Endodermal cell (in vitro differentiated cells): ENCODE data around the gene MACROH2A1. TPM values are rescaled to one million over a fixed set of nuclear protein-coding genes. Genes with fewer than 3 reads are reported as not detected.
A peak's percentile ranks its signal among the peaks of the same experiment; 100 is the strongest.

Source experiments
- DNase-seq: peaks from one replicate; pipeline ENCODE4 v3.0.0-alpha.2; 2017
- H3K27ac ChIP-seq: 2 replicates; pipeline ENCODE4 v1.5.1; 2013; ENCODE audit warnings: mild to moderate bottlenecking, low read depth, low read length, moderate library complexity
- H3K27me3 ChIP-seq: 2 replicates; pipeline ENCODE4 v1.6.1; 2013; ENCODE audit warnings: mild to moderate bottlenecking, low read length, moderate library complexity; ENCODE audit not compliant: insufficient read depth, control insufficient read depth, poor library complexity, severe bottlenecking
- H3K36me3 ChIP-seq: 2 replicates; pipeline ENCODE4 v1.7.0; 2013; ENCODE audit warnings: mild to moderate bottlenecking, low read length, moderate library complexity; ENCODE audit not compliant: control insufficient read depth, insufficient read depth
- H3K4me1 ChIP-seq: one replicate; pipeline ENCODE4 v1.7.0; 2013; ENCODE audit warnings: low read length; ENCODE audit not compliant: control insufficient read depth, insufficient read depth
- H3K4me3 ChIP-seq: 2 replicates; pipeline ENCODE4 v1.5.1; 2013; ENCODE audit warnings: mild to moderate bottlenecking, low read length, moderate library complexity
- H3K9ac ChIP-seq: 2 replicates; pipeline ENCODE4 v1.6.1; 2013; ENCODE audit warnings: mild to moderate bottlenecking, low read length, moderate library complexity; ENCODE audit not compliant: poor library complexity, severe bottlenecking; ENCODE audit errors: extremely low read depth
- H3K9me3 ChIP-seq: 2 replicates; pipeline ENCODE4 v1.6.1; 2013; ENCODE audit warnings: mild to moderate bottlenecking, low read length, moderate library complexity; ENCODE audit not compliant: control insufficient read depth
- H3K27ac Mint-ChIP-seq: 2 replicates; pipeline ENCODE4 v1.8.0; 2020; ENCODE audit warnings: mixed read lengths
- H3K27me3 Mint-ChIP-seq: 2 replicates; pipeline ENCODE4 v1.8.0; 2021; ENCODE audit warnings: mild to moderate bottlenecking, mixed read lengths; ENCODE audit not compliant: insufficient read depth
- H3K36me3 Mint-ChIP-seq: 2 replicates; pipeline ENCODE4 v1.8.0; 2020; ENCODE audit warnings: low read depth, mixed read lengths
- H3K4me1 Mint-ChIP-seq: 2 replicates; pipeline ENCODE4 v1.8.0; 2020; ENCODE audit warnings: mixed read lengths
- H3K4me3 Mint-ChIP-seq: 2 replicates; pipeline ENCODE4 v1.8.0; 2020; ENCODE audit warnings: mild to moderate bottlenecking, moderate library complexity, mixed read lengths
- H3K9me3 Mint-ChIP-seq: 2 replicates; pipeline ENCODE4 v1.8.0; 2020; ENCODE audit warnings: mild to moderate bottlenecking, mixed read lengths
- WGBS, 2 experiments: methylation state at CpG; one replicate each; pipeline versions ENCODE4 v1.1.5 to v1.1.7; 2013; ENCODE audit warnings: missing lambda C conversion rate in 2 of 2, mixed read lengths in 1 of 2; ENCODE audit not compliant: insufficient coverage in 1 of 2, insufficient read length in 1 of 2; 5-methylcytosine and 5-hydroxymethylcytosine counted together
- total RNA-seq, 2 donors: library from RNA; stranded (reverse); fragmentation: NEBNext Ultra II Directional in 1 of 2; extraction: Animal tissue kit (Norgen Biotek cat#: 25700) in 1 of 2; gene quantifications; 2 replicates in 1 of 2; 3 replicates in 1 of 2; pipeline ENCODE4 v1.2.1, GENCODE V29; 2021
- TF ChIP-seq, protein P1 (sequence below): fragments of 200-600 bp; sonication (generic); conservative IDR thresholded peaks from 2 replicates; pipeline ENCODE4 v1.5.0; 2021; ENCODE audit warnings: antibody characterized with exemption, mild to moderate bottlenecking

Gene MACROH2A1
- total RNA-seq, 2 donors from 2014 or later = 256 to 288 TPM

- Mint-ChIP-seq H3K27ac (peak overlapping the region; percentile 1), H3K4me1 (peaks cover 77% of the 10 kb centered on the region)
- peaks cover 13% of the 10 kb centered on the region for H3K4me1 ChIP-seq
Measured at GRCh38 chr5:135395866-135396265, 3.2 kb downstream of the MACROH2A1 start.

DNA sequence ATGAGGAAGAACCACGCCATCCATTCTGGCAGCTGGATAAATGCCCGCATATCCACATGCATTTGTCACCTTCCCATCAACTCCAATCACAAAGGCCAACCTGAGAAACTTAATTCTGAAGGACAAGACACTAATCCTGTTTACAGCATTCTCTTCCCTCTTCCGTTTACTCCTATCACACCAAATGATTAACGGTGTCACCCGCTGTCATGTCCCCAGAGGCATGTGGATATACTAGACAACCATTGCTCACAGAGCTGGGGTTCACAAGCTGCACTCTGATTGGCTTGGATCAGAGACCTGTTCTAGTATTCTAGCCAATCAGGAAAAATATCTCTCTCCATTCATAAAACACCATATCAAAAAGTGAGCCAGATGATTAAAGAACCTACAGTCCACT is 3.6 kb downstream of the MACROH2A1 start:
- TF ChIP-seq, protein P1, sequence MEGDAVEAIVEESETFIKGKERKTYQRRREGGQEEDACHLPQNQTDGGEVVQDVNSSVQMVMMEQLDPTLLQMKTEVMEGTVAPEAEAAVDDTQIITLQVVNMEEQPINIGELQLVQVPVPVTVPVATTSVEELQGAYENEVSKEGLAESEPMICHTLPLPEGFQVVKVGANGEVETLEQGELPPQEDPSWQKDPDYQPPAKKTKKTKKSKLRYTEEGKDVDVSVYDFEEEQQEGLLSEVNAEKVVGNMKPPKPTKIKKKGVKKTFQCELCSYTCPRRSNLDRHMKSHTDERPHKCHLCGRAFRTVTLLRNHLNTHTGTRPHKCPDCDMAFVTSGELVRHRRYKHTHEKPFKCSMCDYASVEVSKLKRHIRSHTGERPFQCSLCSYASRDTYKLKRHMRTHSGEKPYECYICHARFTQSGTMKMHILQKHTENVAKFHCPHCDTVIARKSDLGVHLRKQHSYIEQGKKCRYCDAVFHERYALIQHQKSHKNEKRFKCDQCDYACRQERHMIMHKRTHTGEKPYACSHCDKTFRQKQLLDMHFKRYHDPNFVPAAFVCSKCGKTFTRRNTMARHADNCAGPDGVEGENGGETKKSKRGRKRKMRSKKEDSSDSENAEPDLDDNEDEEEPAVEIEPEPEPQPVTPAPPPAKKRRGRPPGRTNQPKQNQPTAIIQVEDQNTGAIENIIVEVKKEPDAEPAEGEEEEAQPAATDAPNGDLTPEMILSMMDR = no peak
- Histone ChIP-seq H3K27ac (no peak overlapping the region), H3K36me3 (peaks cover 30% of the 10 kb centered on the region), H3K27me3 (no peaks in the 10 kb centered on the region), H3K9me3 (no peaks in the 10 kb centered on the region), H3K4me1 (peaks cover 13% of the 10 kb centered on the region), H3K4me3 (peak overlapping the region; percentile 46), H3K9ac (no peak overlapping the region)
- H3K27ac Mint-ChIP-seq = peak overlapping the region; percentile 46
- DNase-seq = no peak
- H3K36me3 Mint-ChIP-seq = peaks cover 31% of the 10 kb centered on the region
- WGBS, 2 experiments = 65 to 91% methylated on average over 5 of the region's 5 CpGs
- peaks cover 75% of the 10 kb centered on the region for H3K4me1 Mint-ChIP-seq
- peak overlapping the region; percentile 1 for H3K4me3 Mint-ChIP-seq
- H3K27me3 Mint-ChIP-seq = no peaks in the 10 kb centered on the region
- no peaks in the 10 kb centered on the region for H3K9me3 Mint-ChIP-seq

More at GRCh38 chr5:135395866-135396265, 3.2 kb downstream of the MACROH2A1 start:
- no peaks in the 10 kb centered on the region for H3K9me3 Mint-ChIP-seq
- WGBS, 2 experiments = 89 to 93% methylated on average over 4 of the region's 4 CpGs
- TF ChIP-seq, protein P1 = no peak
- H3K9ac ChIP-seq = no peak overlapping the region
- peak overlapping the region; percentile 78 for H3K4me3 Mint-ChIP-seq
- no peak for DNase-seq
- no peak overlapping the region for H3K27ac ChIP-seq
- H3K27me3 Mint-ChIP-seq = peaks cover 4% of the 10 kb centered on the region
- peak overlapping the region; percentile 46 for H3K4me3 ChIP-seq
- H3K9me3 ChIP-seq = no peaks in the 10 kb centered on the region
- H3K27me3 ChIP-seq = no peaks in the 10 kb centered on the region
- H3K36me3 ChIP-seq = peaks cover 26% of the 10 kb centered on the region
- peaks cover 30% of the 10 kb centered on the region for H3K36me3 Mint-ChIP-seq

- peaks cover 44% of the 10 kb centered on the region for H3K36me3 Mint-ChIP-seq
- H3K4me1 Mint-ChIP-seq = peaks cover 75% of the 10 kb centered on the region
Measured at GRCh38 chr5:135394095-135394494, 4.9 kb downstream of the MACROH2A1 start.

More at GRCh38 chr5:135394095-135394494, 4.9 kb downstream of the MACROH2A1 start:
- H3K27me3 Mint-ChIP-seq = no peaks in the 10 kb centered on the region
- H3K9ac ChIP-seq = no peak overlapping the region
- H3K27me3 ChIP-seq = no peaks in the 10 kb centered on the region
- H3K9me3 Mint-ChIP-seq = no peaks in the 10 kb centered on the region
- H3K36me3 ChIP-seq = peaks cover 43% of the 10 kb centered on the region
- H3K4me3 Mint-ChIP-seq = no peak overlapping the region
- no peak overlapping the region for H3K27ac ChIP-seq
- H3K27ac Mint-ChIP-seq = no peak overlapping the region
- 95 to 100% methylated on average over 1 of the region's 1 CpG for WGBS, 2 experiments
- no peaks in the 10 kb centered on the region for H3K9me3 ChIP-seq
- H3K4me1 ChIP-seq = peaks cover 13% of the 10 kb centered on the region
- DNase-seq = no peak
- TF ChIP-seq, protein P1 = no peak
- H3K4me3 ChIP-seq = no peak overlapping the region
